RWPE1 (cell line): Measurements from ENCODE around the gene TMEM74B.
A peak's percentile ranks its signal among the peaks of the same experiment; 100 is the strongest.

Experiments used
- CTCF ChIA-PET: fragments of 350-600 bp; sonication (Branson Sonifier 250); formaldehyde crosslinking; extraction: SDS; loops from one replicate; lab custom pipeline; 2021; lab: Yijun Ruan, JAX
- POLR2A ChIA-PET: fragments of 400-600 bp; formaldehyde crosslinking; extraction: SDS; loops from one replicate; lab custom pipeline; 2020; ENCODE audit warnings: antibody characterized with exemption; ENCODE audit not compliant: low non-redundant PET; lab: Yijun Ruan, JAX
- DNase-seq: peaks from one replicate; pipeline ENCODE4 v3.0.0; 2012; ENCODE audit warnings: low spot score
- H3K27ac ChIP-seq: fragments of 450-650 bp; 2 replicates; pipeline ENCODE4 v1.5.1; 2017
- CTCF ChIP-seq: fragments of 450-650 bp; conservative IDR thresholded peaks from 2 replicates; pipeline ENCODE4 v1.5.1; 2017; ENCODE audit warnings: low read depth, mild to moderate bottlenecking

TMEM74B gene

GRCh38 chr20:1190847-1191246, 6.1 kb upstream of the TMEM74B start:
- ChIA-PET CTCF (no interaction called here), POLR2A (no interaction called here)
- no peak for DNase-seq
- H3K27ac ChIP-seq, result no peak overlapping the region
- TF ChIP-seq CTCF, result no peak

- TF ChIP-seq CTCF, result no peak
- no peak for DNase-seq
- no peak overlapping the region for H3K27ac ChIP-seq
- ChIA-PET POLR2A (no interaction called here), CTCF (interaction anchor here (0.6 to 0.8 kb wide), 2 partner anchors 40 to 81 kb away, joined by 3 to 5 read pairs; no protein-coding TSS in a partner anchor)
Observed at GRCh38 chr20:1189827-1190226, 5.0 kb upstream of the TMEM74B start.

- no peak for DNase-seq
- no peak for TF ChIP-seq CTCF
- ChIA-PET CTCF (interaction anchor here (0.5 to 0.7 kb wide), 2 partner anchors 13 to 530 kb away, joined by 4 to 5 read pairs; no protein-coding TSS in a partner anchor), POLR2A (no interaction called here)
- H3K27ac ChIP-seq, result no peak overlapping the region
Observed at GRCh38 chr20:1188347-1188746, 3.6 kb upstream of the TMEM74B start.

GRCh38 chr20:1187605-1188171, 2.9 kb upstream of the TMEM74B start:
- ChIA-PET POLR2A (no interaction called here), CTCF (interaction anchor here (0.7 kb wide), 1 partner anchor 233 kb away, joined by 3 read pairs; no protein-coding TSS in a partner anchor)

GRCh38 chr20:1186367-1186991, 1.7 kb upstream of the TMEM74B start:
- POLR2A ChIA-PET, result no interaction called here
- no peak overlapping the region for H3K27ac ChIP-seq
- DNase-seq, result no peak
- TF ChIP-seq CTCF, result no peak
- CTCF ChIA-PET, result interaction anchor here (0.6 to 0.7 kb wide), 3 partner anchors 10 to 371 kb away, joined by 3 to 6 read pairs (median 5); no protein-coding TSS in a partner anchor

More at GRCh38 chr20:1187605-1188171, 2.9 kb upstream of the TMEM74B start:
- no peak overlapping the region for H3K27ac ChIP-seq
- no peak for DNase-seq
- TF ChIP-seq CTCF, result no peak

GRCh38 chr20:1185790-1186334, 1.1 kb upstream of the TMEM74B start:
- DNase-seq, result peak; percentile 56
- no peak overlapping the region for H3K27ac ChIP-seq
- TF ChIP-seq CTCF, result peak; percentile 66
- ChIA-PET CTCF (interaction anchor here (0.6 to 1.4 kb wide), 2 partner anchors 10 to 77 kb away, joined by 5 to 6 read pairs; no protein-coding TSS in a partner anchor), POLR2A (no interaction called here)
